ENCODE results near the gene PTK7.
"Not testable (repeated sequence)": the region's sequence is repeated elsewhere in the genome, so short reads cannot be mapped to it uniquely, and the experiment has no call there.

Gene PTK7

GRCh38 chr6:43075670-43076463 is at the start of gene PTK7:
PTK7 (plus strand) TSS chr6:43076314; CDS start chr6:43076489, 175 bp downstream.
- H3K27me3 Mint-ChIP-seq = peaks cover 19 to 22% of the 10 kb centered on the region in 2 donors
- no peaks in the 10 kb centered on the region for H3K9me3 Mint-ChIP-seq
- peak within 1 kb of the TSS; percentile 74 to 86 for H3K4me3 Mint-ChIP-seq
- H3K4me1 Mint-ChIP-seq = peaks cover 2 to 9% of the 10 kb centered on the region in 2 donors
- H3K36me3 Mint-ChIP-seq = peaks cover 19 to 28% of the 10 kb centered on the region in 2 donors
- H3K27ac Mint-ChIP-seq = no peak within 1 kb of the TSS
- DNase-seq (no peak), ATAC-seq (replicated peaks) (peak; percentile 65 to 66)

GRCh38 chr6:43026365-43026764 is 49.7 kb upstream of the PTK7 start:
- Mint-ChIP-seq H3K4me3 (no peak overlapping the region), H3K27me3 (no peaks in the 10 kb centered on the region), H3K9me3 (no peaks in the 10 kb centered on the region)

GRCh38 chr6:43029120-43029519 is 47.0 kb upstream of the PTK7 start:
- H3K27ac Mint-ChIP-seq = no peak overlapping the region
- H3K9me3 Mint-ChIP-seq = no peaks in the 10 kb centered on the region
- no peak for DNase-seq
- H3K4me1 Mint-ChIP-seq = peaks cover 12 to 14% of the 10 kb centered on the region in 2 donors
- ATAC-seq (replicated peaks) = no peak
- peaks cover 39 to 66% of the 10 kb centered on the region in 2 donors for H3K36me3 Mint-ChIP-seq
- H3K27me3 Mint-ChIP-seq = no peaks in the 10 kb centered on the region
- no peak overlapping the region for H3K4me3 Mint-ChIP-seq

More at GRCh38 chr6:43026365-43026764, 49.7 kb upstream of the PTK7 start:
- H3K4me1 Mint-ChIP-seq = peaks cover 9 to 15% of the 10 kb centered on the region in 2 donors
- H3K36me3 Mint-ChIP-seq = peaks cover 37 to 51% of the 10 kb centered on the region in 2 donors
- no peak overlapping the region for H3K27ac Mint-ChIP-seq
- DNase-seq = no peak
- ATAC-seq (replicated peaks) = no peak

GRCh38 chr6:43032326-43032725 is 43.8 kb upstream of the PTK7 start:
- peaks cover 6% of the 10 kb centered on the region in 2 donors for H3K4me1 Mint-ChIP-seq
- no peaks in the 10 kb centered on the region for H3K27me3 Mint-ChIP-seq
- no peak for ATAC-seq (replicated peaks)
- H3K9me3 Mint-ChIP-seq = no peaks in the 10 kb centered on the region
- no peak overlapping the region for H3K4me3 Mint-ChIP-seq
- no peak overlapping the region for H3K27ac Mint-ChIP-seq
- H3K36me3 Mint-ChIP-seq = peaks cover 36 to 64% of the 10 kb centered on the region in 2 donors
- DNase-seq = no peak

- Mint-ChIP-seq H3K4me3 (no peak overlapping the region), H3K27ac (peak overlapping the region; percentile 21), H3K36me3 (peaks cover 34 to 68% of the 10 kb centered on the region in 2 donors), H3K4me1 (peaks cover 4 to 6% of the 10 kb centered on the region in 2 donors), H3K9me3 (no peaks in the 10 kb centered on the region), H3K27me3 (no peaks in the 10 kb centered on the region)
- DNase-seq (no peak), ATAC-seq (replicated peaks) (no peak)
These were observed 42.5 kb upstream of the PTK7 start for GRCh38 chr6:43033496-43034189.

GRCh38 chr6:43034190-43034525 is 42.0 kb upstream of the PTK7 start:
- Mint-ChIP-seq H3K4me1 (peaks cover 4 to 6% of the 10 kb centered on the region in 2 donors), H3K27ac (no peak overlapping the region), H3K4me3 (no peak overlapping the region), H3K36me3 (peaks cover 35 to 69% of the 10 kb centered on the region in 2 donors), H3K27me3 (no peaks in the 10 kb centered on the region), H3K9me3 (no peaks in the 10 kb centered on the region)
- DNase-seq (no peak), ATAC-seq (replicated peaks) (no peak)

GRCh38 chr6:43035495-43036194 is 40.5 kb upstream of the PTK7 start:
- H3K4me1 Mint-ChIP-seq = peaks cover 4 to 6% of the 10 kb centered on the region in 2 donors
- no peak overlapping the region for H3K4me3 Mint-ChIP-seq
- no peaks in the 10 kb centered on the region for H3K9me3 Mint-ChIP-seq
- DNase-seq (no peak), ATAC-seq (replicated peaks) (no peak)
- H3K27me3 Mint-ChIP-seq = no peaks in the 10 kb centered on the region
- H3K27ac Mint-ChIP-seq = peak overlapping the region; percentile 11
- peaks cover 32 to 70% of the 10 kb centered on the region in 2 donors for H3K36me3 Mint-ChIP-seq

- Mint-ChIP-seq H3K27ac (peak overlapping the region; percentile 20), H3K4me1 (peaks cover 4 to 6% of the 10 kb centered on the region in 2 donors), H3K9me3 (no peaks in the 10 kb centered on the region), H3K27me3 (no peaks in the 10 kb centered on the region), H3K36me3 (peaks cover 36 to 70% of the 10 kb centered on the region in 2 donors), H3K4me3 (no peak overlapping the region)
- DNase-seq = no peak
- ATAC-seq (replicated peaks) = no peak
These were observed 39.4 kb upstream of the PTK7 start for GRCh38 chr6:43036712-43037111.

- H3K9me3 Mint-ChIP-seq = no peaks in the 10 kb centered on the region
- peak overlapping the region; percentile 10 for H3K27ac Mint-ChIP-seq
- H3K4me3 Mint-ChIP-seq = peak overlapping the region in 1 of 2 donors; percentile 19
- peaks cover 4 to 6% of the 10 kb centered on the region in 2 donors for H3K4me1 Mint-ChIP-seq
- DNase-seq (no peak), ATAC-seq (replicated peaks) (no peak)
- peaks cover 35 to 70% of the 10 kb centered on the region in 2 donors for H3K36me3 Mint-ChIP-seq
- H3K27me3 Mint-ChIP-seq = no peaks in the 10 kb centered on the region
These were observed 38.9 kb upstream of the PTK7 start for GRCh38 chr6:43037197-43037596.

- DNase-seq = no peak
- H3K27ac Mint-ChIP-seq = peak overlapping the region; percentile 57
- ATAC-seq (replicated peaks) = no peak
- H3K9me3 Mint-ChIP-seq = no peaks in the 10 kb centered on the region
- peaks cover 38 to 72% of the 10 kb centered on the region in 2 donors for H3K36me3 Mint-ChIP-seq
- no peaks in the 10 kb centered on the region for H3K27me3 Mint-ChIP-seq
- peaks cover 4 to 6% of the 10 kb centered on the region in 2 donors for H3K4me1 Mint-ChIP-seq
- peak overlapping the region in 1 of 2 donors; percentile 19 for H3K4me3 Mint-ChIP-seq
These were observed 38.4 kb upstream of the PTK7 start for GRCh38 chr6:43037706-43038105.

- H3K9me3 Mint-ChIP-seq = no peaks in the 10 kb centered on the region
- H3K27ac Mint-ChIP-seq = peak overlapping the region; percentile 65
- H3K27me3 Mint-ChIP-seq = no peaks in the 10 kb centered on the region
- DNase-seq (no peak), ATAC-seq (replicated peaks) (no peak)
- no peaks in the 10 kb centered on the region for H3K4me1 Mint-ChIP-seq
- H3K4me3 Mint-ChIP-seq = no peak overlapping the region
- H3K36me3 Mint-ChIP-seq = peaks cover 44 to 73% of the 10 kb centered on the region in 2 donors
These were observed 37.4 kb upstream of the PTK7 start for GRCh38 chr6:43038727-43039126.

- H3K4me1 Mint-ChIP-seq = no peaks in the 10 kb centered on the region
- ATAC-seq (replicated peaks) = no peak
- no peak overlapping the region for H3K4me3 Mint-ChIP-seq
- DNase-seq = no peak
- no peak overlapping the region for H3K27ac Mint-ChIP-seq
- peaks cover 50 to 77% of the 10 kb centered on the region in 2 donors for H3K36me3 Mint-ChIP-seq
- H3K27me3 Mint-ChIP-seq = no peaks in the 10 kb centered on the region
- H3K9me3 Mint-ChIP-seq = no peaks in the 10 kb centered on the region
These were observed 35.4 kb upstream of the PTK7 start for GRCh38 chr6:43040542-43041257.

GRCh38 chr6:43041475-43041874 is 34.6 kb upstream of the PTK7 start:
- not testable (repeated sequence) for H3K27me3 Mint-ChIP-seq, DNase-seq
- peaks cover 54 to 81% of the 10 kb centered on the region in 2 donors for H3K36me3 Mint-ChIP-seq

GRCh38 chr6:43043310-43043709 is 32.8 kb upstream of the PTK7 start:
- Mint-ChIP-seq H3K4me1 (peaks cover 0 to 5% of the 10 kb centered on the region in 2 donors), H3K36me3 (peaks cover 51 to 72% of the 10 kb centered on the region in 2 donors), H3K4me3 (no peak overlapping the region), H3K27me3 (no peaks in the 10 kb centered on the region), H3K9me3 (no peaks in the 10 kb centered on the region), H3K27ac (no peak overlapping the region)
- DNase-seq = no peak
- ATAC-seq (replicated peaks) = no peak

More at GRCh38 chr6:43041475-43041874, 34.6 kb upstream of the PTK7 start:
- not testable (repeated sequence) for ATAC-seq (replicated peaks); H3K4me3 Mint-ChIP-seq; H3K9me3 Mint-ChIP-seq; H3K4me1 Mint-ChIP-seq
- H3K27ac Mint-ChIP-seq = peak overlapping the region; percentile 15

All from stimulated activated naive B cell treated with anti-CD40 and anti-IgM and Interleukin-4, amounts not matched to agents 10 μg/mL and 1 μg/mL and 100 μg/mL, for 72 hours (primary cell).